GM18508 (cell line): ENCODE results near the gene POLR2E.

Source experiments
- ATAC-seq: cut with Tn5 transposase; IDR thresholded peaks from one replicate; pipeline ENCODE4 v1.9.1; 2021; ENCODE audit warnings: moderate number of reproducible peaks; ENCODE audit not compliant: insufficient read depth, unreplicated experiment

POLR2E gene

GRCh38 chr19:1068009-1069001 lies 26.9 kb downstream of the POLR2E start:
- ATAC-seq = no peak

- no peak for ATAC-seq
These were observed 27.7 kb downstream of the POLR2E start for GRCh38 chr19:1067341-1067957.

DNA sequence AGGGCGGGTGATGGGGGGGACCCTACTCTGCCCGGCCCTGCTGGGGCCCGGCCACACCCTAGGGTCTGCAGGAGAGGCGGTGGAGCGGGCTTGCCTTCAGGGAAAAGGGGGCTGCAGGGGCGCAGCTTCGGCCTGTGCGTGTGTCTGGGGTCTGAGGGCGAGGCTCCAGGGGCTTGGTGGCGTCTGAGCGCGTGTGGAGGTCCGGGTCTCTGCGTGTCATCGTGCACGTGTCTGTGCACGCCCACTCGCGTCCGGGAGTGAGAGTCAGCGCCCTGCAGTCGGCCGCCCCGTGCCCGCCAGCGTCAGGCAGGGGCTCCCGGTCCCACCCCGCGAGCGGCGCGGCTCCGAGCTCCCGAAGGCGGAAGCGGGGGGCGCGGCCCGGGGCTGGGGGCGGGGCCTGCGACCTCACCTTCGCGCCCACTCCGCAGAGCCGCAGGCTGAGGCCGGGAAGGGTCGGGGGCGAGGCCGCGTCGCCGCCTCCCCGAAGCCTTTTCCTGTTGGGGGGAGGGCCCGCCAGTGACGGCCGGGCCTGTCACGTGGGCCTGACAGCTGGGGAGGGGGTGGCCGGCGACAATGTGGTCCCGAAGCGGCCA lies 28.3 kb downstream of the POLR2E start, which contains the start of gene ARHGAP45:
TSS of gene ARHGAP45 (plus strand) at position 420 of the 593 bp plus-strand sequence. CDS start 239 bp downstream, outside the sequence.
- no peak for ATAC-seq

DNA sequence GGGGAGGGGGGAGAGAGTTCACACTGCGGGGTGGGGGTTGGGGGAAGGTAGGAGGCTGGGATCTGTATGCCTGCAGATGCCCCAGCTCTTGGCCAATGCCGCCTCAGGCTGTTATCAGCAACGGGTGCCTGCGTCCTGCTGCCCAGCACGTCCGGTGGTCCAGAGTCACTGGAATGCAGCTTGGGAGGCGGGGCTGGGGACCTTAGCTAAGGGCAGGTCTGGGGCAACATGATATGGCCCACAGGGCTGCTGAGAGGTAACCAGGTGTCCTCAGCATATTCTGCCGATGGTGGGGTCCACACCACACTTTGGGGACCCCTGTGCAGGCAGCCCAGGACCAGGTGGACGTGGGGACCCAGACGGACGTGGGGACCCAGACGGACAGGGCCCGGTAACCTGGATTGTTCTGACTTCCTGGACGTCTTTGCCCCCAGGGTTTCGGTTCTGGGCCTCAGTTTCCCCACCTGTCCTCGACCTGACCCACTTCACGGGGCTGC lies 28.9 kb downstream of the POLR2E start:
- no peak for ATAC-seq

- ATAC-seq = no peak
These were observed 29.5 kb downstream of the POLR2E start for GRCh38 chr19:1065606-1066109.

DNA sequence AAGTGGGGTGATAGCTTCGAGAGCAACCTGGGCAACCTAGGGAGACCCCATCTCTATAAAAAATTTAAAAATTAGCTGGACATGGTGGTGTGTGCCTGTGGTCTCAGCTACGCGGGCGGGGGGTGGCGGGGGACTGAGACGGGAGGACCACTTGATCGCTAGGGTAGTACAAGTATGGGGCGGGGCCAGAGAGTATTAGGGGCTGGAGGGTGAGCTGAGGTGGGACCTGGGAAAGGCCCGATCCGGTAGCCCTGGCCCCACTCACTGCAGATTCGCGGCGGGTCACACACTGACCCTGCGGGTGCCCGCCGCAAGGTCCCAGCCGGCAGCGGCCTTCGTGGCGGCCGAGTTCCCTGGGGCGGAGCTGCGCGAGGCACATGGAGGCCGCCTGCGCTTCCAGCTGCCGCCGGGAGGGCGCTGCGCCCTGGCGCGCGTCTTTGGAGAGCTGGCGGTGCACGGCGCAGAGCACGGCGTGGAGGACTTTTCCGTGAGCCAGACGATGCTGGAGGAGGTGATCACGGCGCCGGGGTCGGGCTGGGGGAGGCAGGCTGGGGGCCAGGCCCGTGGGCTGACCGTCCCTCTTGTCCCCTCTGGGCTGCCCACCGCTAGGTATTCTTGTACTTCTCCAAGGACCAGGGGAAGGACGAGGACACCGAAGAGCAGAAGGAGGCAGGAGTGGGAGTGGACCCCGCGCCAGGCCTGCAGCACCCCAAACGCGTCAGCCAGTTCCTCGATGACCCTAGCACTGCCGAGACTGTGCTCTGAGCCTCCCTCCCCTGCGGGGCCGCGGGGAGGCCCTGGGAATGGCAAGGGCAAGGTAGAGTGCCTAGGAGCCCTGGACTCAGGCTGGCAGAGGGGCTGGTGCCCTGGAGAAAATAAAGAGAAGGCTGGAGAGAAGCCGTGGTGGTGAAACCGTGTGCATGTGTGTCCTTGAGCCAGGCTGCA lies 30.2 kb downstream of the POLR2E start:
- no peak for ATAC-seq

- ATAC-seq = no peak
These were observed 31.1 kb downstream of the POLR2E start for GRCh38 chr19:1063909-1064660.

DNA sequence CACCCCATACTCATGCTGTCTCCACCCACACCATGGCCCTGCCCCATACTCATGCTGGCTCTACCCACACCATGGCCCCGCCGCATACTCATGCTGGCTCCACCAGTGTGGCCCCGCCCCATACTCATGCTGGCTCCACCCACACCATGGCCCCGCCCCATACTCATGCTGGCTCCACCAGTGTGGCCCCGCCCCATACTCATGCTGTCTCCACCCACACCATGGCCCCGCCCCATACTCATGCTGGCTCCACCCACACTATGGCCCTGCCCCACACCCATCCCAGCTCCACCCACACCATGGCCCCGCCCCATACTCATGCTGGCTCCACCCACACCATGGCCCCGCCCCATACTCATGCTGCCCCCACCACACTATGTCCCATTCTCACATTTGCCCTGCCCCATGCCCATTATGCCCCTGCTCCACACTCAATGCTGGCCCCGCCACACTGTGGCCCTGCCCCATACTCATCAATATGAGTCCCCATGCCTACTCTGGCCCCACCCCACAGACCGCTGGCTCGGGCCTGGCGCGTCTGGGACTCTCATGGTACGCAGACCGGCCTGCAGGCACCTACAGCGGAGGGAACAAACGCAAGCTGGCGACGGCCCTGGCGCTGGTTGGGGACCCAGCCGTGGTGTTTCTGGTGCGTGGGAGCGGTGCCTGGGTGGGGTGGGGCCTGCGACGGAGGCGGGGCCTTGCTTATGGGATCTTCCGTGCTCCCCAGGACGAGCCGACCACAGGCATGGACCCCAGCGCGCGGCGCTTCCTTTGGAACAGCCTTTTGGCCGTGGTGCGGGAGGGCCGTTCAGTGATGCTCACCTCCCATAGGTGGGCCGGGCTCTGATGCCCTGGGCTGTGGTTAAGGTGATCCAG lies 31.9 kb downstream of the POLR2E start:
- ATAC-seq = no peak

- ATAC-seq = no peak
These were observed 32.7 kb downstream of the POLR2E start for GRCh38 chr19:1062387-1063029.

GRCh38 chr19:1061987-1062386 lies 33.2 kb downstream of the POLR2E start:
- no peak for ATAC-seq

DNA sequence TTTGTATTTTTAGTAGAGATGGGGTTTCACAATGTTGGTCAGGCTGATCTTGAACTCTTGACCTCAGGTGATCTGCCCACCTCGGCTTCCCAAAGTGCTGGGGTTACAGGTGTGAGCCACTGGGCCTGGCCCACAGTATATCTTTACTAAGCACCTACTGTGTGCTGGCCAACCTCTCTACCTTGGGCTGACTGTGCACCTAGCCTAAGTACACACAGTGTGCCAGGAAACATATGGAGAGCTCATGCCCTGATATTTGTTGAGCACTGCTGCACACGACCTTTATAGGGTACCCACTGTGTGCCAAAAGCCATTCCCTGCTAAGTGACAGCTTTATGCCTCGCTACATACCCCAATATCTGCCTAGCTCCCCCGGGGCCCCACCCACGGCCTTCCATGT lies 34.5 kb downstream of the POLR2E start:
- ATAC-seq = no peak

DNA sequence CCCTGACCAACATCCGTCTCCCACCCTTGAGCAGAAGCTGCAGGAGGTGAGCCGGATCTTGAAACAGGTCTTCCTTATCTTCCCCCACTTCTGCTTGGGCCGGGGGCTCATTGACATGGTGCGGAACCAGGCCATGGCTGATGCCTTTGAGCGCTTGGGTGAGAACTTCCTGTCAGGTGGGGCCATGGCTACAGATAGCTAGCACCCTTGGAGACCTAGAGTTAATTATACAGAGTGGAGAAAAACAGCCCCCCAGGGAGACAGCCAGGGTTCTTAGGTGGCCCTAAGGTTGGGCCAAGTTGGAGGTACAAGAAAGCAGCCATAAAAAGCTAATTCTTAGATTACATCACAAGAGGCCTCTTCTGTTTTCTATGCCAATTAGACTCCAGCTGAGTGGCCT lies 37.1 kb downstream of the POLR2E start:
- no peak for ATAC-seq

- ATAC-seq = no peak
These were observed 37.9 kb downstream of the POLR2E start for GRCh38 chr19:1057176-1057855.

GRCh38 chr19:1055886-1056620 lies 39.1 kb downstream of the POLR2E start:
- ATAC-seq = no peak

- no peak for ATAC-seq
These were observed 40.1 kb downstream of the POLR2E start for GRCh38 chr19:1055028-1055425.
